GM11168 (cell line): ENCODE measurements around the gene ABCC1.

ENCODE experiments used
- in situ Hi-C: fragments of 300-500 bp; cut with MboI; formaldehyde crosslinking; loops from one replicate; pipeline ENCODE4 v1.12.0; 2022; ENCODE audit warnings: low sequenced_read_pairs; ENCODE audit not compliant: unreplicated experiment

Gene ABCC1

GRCh38 chr16:16036359-16036792, 87.0 kb downstream of the ABCC1 start:
- in situ Hi-C loops: no loop called here

GRCh38 chr16:16037521-16037920, 88.1 kb downstream of the ABCC1 start:
- in situ Hi-C loops: no loop called here

- in situ Hi-C loops: no loop called here
Observed at GRCh38 chr16:16037970-16038369, 88.6 kb downstream of the ABCC1 start.

GRCh38 chr16:16038950-16039349, 89.5 kb downstream of the ABCC1 start:
- in situ Hi-C loops: no loop called here

GRCh38 chr16:16041196-16041892, 91.9 kb downstream of the ABCC1 start:
- in situ Hi-C loops: no loop called here

- in situ Hi-C loops: no loop called here
Observed at GRCh38 chr16:16042076-16042475, 92.7 kb downstream of the ABCC1 start.

GRCh38 chr16:16045296-16045695, 95.9 kb downstream of the ABCC1 start:
- in situ Hi-C loops: no loop called here

- in situ Hi-C loops: no loop called here
Observed at GRCh38 chr16:16045879-16046278, 96.5 kb downstream of the ABCC1 start.

- in situ Hi-C loops: no loop called here
Observed at GRCh38 chr16:16047761-16048160, 98.3 kb downstream of the ABCC1 start.

GRCh38 chr16:16048904-16049582, 99.6 kb downstream of the ABCC1 start:
- in situ Hi-C loops: no loop called here

GRCh38 chr16:16050106-16050505, 100.7 kb downstream of the ABCC1 start:
- in situ Hi-C loops: no loop called here

GRCh38 chr16:16051132-16051531, 101.7 kb downstream of the ABCC1 start:
- in situ Hi-C loops: no loop called here

- in situ Hi-C loops: no loop called here
Observed at GRCh38 chr16:16052916-16053315, 103.5 kb downstream of the ABCC1 start.

GRCh38 chr16:16057102-16057501, 107.7 kb downstream of the ABCC1 start:
- in situ Hi-C loops: no loop called here

- in situ Hi-C loops: no loop called here
Observed at GRCh38 chr16:16059160-16059559, 109.7 kb downstream of the ABCC1 start.

GRCh38 chr16:16059895-16060590, 110.6 kb downstream of the ABCC1 start:
- in situ Hi-C loops: no loop called here

- in situ Hi-C loops: no loop called here
Observed at GRCh38 chr16:16062023-16062937, 112.9 kb downstream of the ABCC1 start.

GRCh38 chr16:16063683-16064082, 114.3 kb downstream of the ABCC1 start:
- in situ Hi-C loops: no loop called here

- in situ Hi-C loops: no loop called here
Observed at GRCh38 chr16:16064874-16065384, 115.5 kb downstream of the ABCC1 start.

GRCh38 chr16:16067127-16067526, 117.7 kb downstream of the ABCC1 start:
- in situ Hi-C loops: no loop called here
